Islet precursor cell (in vitro differentiated cells): ENCODE results near the gene CREBBP.
A peak's percentile ranks its signal among the peaks of the same experiment; 100 is the strongest.
"Not testable (repeated sequence)": the region's sequence is repeated elsewhere in the genome, so short reads cannot be mapped to it uniquely, and the experiment has no call there.

ENCODE experiments used
- DNase-seq: peaks from one replicate; pipeline ENCODE4 v3.0.0-alpha.2; 2018

CREBBP gene

DNA sequence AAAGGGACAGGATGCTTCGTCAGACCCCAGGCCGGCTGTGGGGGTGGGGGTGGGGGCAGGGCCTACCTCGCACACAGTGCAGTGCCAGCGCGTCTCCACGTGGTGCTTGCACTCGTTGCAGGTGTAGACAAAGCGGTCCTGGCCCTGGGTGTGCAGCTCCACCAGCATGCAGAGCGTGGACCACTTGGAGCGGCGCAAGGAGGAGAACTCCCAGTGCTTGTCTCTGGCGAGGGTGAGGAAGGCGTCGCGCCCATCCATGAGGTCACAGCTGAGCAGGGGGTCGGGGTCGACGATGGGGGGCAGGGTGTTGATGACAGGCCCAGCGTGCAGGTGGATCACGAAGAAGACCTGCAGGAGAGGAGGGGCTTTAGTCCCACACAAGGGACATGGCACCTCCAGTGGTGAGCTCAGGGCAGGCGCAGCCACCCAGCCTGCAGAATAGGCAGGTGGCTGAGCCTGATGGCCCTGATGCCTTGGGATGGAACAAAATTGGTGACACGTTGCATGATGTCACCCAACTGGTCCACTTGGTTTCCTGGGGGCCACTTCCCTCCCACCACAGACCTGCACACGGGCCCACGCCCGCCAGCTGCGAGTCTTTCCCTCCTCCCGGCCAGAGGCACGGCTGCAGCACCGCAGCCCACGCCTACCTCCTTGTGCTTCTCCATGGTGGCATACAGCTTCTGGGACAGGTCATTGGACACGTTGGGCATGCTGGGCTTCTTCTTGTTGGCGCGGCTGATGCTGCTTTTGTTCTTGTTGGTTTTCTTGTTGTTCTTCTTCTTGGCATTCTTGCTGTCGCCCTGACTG, 149.2 kb downstream of the CREBBP start:
- DNase-seq: no peak

DNA sequence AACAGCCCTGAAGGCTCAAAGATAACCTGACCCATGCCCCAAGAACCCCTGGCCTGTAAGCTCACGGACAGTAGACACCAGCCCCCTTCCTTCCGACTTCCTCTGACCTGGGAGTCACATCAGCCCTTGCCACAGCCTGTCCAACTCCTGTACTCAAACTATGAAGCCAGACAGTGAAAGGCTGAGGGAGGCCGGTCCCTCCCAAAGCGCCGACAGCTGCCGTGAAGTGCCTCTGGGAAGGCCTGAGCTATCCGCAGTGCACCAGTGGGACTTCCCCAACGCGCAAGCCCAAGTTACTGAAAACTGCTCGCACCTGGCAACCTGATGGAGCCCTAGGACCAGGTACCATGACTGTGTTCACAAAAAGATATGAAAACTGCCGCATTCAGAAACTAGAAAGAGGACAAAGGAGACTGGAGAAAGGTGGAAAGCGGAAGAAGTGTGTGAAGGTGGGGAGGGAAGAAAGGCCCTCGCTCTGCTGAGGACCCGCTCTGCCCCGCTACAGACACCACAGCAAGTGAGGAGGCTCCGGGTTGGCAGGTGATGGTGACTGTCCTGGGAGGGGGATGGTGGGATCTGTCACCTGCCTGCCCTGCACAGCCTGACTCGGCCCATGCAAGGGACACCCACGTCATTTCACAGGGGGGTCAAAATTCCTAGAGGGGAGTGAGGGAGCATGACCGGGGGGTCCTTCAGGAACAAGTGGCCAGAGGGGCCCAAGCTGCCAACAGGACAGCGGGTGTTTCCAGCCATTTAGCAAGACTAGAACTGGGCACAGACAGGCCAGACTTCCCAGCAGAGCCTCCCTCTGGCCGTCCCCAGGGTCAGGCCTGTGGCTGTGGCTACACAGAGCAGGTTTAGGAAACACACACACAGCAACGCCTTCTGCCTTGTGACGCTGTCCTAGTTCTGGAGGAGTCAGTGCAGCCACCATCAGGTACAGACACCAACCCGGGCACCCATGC, 150.1 kb downstream of the CREBBP start:
- no peak for DNase-seq

DNA sequence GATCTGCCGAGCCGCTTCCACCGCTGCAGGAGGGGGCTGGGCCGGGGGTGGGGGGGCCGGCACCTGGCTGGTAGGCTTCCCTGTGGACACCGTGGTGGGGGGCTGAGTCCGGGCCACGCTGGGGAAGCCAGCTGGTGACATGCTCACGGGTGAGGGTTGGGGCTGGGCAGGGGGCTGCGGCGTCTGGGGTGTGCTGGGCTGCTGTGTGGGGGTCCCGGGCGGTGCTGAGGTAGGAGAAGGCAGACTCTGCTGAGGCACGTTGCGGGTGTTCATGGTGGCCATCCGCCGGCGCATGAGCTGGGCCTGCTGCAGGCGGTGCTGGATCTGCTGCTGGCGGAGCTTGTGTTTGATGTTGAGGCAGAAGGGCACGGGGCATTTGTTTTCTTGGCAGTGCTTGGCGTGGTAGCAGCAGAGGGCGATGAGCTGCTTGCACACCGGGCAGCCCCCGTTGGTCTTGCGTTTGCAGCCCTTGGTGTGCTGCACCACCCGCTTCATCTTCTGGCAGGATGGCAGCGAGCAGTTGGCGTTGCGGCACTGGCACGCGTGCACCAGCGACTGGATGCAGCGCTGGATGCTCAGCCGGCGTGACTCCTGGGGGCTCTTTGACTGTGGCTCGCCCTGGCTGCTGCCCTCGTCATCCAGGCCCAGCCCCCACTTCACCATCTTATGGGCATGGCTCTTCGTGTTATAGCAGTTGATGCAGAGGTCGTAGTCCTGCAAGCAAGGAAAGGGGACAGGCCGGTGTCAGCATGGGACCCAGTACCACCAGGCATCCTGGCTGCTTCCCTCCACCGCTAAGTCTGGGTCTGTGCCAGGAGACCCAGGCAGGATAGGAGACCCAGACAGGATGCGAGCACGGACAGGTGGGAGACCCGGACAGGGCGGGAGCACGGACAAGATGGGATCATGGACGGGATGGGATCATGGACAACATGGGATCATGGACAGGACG, 151.1 kb downstream of the CREBBP start:
- DNase-seq: no peak

DNA sequence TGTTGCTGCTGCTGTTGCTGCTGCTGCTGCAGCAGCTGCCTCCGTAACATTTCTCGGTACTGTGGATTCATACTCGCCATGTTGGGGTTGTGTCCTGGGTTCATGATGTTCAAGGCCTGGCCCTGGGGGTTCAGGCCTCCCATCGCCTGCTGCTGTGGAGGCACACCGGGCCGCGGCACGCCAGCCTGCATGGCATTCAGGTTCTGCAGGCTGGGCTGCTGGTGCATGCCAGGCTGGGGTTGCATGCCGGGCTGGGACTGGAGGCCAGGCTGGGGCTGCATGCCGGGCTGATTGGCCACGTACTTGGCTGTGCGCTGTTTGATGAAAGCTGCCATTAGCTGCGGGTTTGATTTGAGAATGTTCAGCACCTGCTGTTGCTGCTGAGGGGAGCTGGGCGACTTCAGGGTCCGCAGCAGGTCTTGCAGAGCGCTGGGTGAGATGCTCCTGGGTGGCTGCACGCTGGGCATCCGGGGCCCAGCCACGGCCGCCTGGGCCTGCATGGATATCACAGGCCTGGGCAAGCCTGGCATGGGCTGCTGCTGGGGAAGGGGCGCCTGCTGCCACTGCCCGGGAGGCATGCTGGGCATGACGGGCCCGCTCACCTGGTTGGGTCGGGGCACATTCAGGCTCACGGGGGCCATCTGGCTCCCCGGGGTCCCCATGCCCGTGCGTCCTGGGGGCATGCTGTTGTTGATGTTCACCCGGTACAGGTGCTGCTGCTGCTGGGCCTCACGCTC, 151.9 kb downstream of the CREBBP start:
- DNase-seq: no peak

DNA sequence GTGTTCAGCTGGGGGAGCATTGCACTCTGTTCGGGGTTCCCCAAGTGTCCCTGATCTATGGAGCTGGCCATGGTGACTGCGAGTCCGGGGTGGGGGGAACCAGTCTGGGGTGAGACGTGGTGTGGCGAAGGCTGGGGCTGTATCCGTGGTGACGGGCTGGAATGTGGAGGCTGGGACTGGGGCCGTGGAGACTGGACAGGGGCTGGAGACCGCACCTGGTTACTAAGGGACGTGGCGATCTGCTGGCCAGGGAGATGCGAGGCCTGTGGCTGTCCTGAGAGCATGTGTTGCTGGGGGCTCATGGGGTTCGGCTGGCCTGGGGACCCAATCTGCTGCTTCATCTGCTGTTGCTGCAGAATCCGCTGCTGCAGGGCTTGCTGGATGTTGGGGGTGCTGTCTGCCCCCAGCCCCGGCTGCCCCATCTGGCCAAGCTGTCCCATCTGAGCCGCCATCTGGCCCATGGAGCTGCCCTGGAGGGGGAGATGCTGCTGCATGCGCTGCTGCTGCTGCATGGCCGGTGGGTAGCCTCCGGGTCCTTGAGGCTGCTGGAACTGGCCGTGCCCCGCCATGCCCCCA, 152.6 kb downstream of the CREBBP start:
- no peak for DNase-seq

DNA sequence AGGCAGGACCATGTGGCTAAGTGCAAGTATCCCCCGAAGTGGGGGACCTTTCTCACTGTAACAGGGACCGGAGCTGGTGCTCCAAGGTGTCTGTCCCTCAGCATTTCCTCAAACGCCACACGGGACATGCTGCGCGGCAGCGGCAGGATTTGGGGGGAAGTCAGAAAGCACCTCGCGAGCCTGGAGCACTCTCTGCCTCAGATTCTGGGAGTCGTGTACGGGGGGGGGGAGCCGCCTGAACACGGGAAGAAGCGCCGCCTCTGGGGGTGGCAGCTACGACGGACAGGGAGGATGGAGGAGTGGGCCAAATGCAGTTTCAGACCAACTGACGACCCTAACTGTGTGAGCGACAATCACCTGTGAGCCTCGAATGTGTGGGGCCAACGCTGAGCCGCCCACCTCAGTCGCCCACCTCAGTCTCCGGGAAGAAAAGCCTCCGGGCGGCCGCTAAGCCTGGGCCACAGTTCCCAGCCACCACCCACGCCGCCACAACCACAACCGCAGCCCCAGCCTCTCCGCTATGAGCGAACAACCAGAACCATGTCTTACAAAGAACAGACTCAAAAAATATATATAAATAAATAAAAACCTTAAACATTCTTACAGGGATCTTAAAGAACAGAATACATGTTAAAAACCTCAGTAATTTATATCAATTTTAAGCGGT, 154.4 kb downstream of the CREBBP start:
- DNase-seq: no peak

DNA sequence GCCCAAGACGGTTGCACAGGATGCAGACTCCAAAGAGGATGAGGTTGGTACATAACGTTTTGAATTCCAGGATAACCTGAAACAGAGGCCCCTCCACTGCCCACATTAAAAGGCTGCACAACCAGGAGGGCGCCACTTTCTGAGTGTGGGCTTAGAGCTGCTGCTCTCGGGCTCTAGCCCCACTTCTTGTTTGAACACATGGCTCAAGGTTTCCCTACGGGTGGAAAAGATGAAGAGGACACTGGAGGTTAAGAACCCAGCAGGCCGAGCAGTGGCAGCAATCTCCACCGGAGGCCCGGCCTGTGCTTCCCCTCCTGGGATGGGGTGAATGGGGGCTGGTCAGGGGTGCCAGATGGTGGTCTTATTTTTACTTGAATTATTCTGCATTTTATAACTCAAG, 155.2 kb downstream of the CREBBP start:
- no peak for DNase-seq

DNA sequence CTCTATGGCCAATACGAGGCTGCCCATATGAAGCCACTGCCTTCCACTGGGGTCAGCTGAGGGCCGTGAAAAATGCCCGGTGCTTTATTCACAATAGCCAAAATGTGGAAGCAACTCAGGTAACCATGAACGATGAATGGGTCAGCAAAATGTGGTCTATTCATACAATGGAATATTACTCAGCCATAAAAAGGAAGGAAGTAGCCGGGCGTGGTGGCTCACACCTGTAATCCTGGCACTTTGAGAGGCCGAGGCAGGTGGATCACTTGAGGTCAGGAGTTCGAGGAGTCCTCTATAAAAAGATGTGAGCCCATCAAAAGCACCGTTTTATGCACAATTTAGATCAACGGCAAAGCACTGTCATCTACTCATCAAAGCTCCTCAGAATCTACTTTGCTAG, 158.0 kb downstream of the CREBBP start:
- no peak for DNase-seq

DNA sequence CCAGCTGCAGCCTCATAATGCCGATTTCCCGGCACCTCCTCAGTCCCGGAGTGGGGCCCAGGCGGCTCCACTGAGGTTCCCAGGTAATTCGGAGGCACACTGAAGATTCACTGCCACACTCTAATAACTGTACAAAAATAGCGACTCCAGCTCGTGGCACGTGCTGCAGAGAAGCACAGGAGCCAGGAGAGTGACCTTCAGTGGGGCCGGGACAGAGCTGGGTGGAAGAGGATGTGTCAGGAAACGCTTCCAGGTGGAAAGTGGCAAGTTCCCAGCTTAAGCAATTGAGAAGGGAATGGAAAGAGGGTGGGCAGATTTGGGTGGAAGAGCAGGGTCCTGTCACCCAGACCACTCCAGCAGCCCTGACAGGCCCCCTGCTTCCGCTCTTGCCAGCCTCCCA, 160.1 kb downstream of the CREBBP start:
- DNase-seq: no peak

DNA sequence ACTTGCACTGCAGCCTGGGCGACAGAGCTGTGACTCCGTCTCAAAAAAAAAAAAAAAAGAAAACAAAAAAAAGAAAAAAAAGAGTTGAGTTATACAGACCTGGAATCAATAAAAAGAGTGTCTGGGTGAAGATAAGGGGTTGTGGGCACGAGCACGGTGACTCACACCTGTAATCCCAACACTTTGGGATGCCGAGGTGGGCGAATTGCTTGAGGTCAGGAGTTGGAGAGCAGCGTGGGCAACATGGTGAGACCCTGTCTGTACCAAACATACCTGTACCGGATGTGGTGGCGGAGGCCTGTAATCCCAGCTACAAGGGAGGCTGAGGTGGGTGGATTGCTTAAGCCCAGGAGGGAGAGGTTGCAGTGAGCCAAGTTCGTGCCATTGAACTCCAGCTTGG, 161.9 kb downstream of the CREBBP start:
- DNase-seq: no peak

DNA sequence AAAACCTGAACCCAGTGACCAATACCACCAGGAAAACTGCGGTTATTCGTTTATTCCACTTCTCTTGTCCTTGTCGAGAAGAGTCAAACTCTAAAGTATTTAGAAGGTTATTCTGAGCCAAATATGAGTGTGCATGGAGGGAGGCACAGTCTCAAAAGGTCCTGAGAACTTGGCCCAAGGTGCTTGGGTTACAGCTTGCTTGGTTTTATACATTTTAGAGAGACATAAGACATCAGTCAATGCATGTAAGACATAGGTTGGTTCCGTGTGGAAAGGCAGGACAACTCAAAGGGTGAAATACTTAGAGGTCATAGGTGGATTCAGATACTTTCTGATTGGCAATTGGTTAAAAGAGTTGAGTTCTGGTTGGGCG, 162.5 kb downstream of the CREBBP start:
- DNase-seq: no peak

DNA sequence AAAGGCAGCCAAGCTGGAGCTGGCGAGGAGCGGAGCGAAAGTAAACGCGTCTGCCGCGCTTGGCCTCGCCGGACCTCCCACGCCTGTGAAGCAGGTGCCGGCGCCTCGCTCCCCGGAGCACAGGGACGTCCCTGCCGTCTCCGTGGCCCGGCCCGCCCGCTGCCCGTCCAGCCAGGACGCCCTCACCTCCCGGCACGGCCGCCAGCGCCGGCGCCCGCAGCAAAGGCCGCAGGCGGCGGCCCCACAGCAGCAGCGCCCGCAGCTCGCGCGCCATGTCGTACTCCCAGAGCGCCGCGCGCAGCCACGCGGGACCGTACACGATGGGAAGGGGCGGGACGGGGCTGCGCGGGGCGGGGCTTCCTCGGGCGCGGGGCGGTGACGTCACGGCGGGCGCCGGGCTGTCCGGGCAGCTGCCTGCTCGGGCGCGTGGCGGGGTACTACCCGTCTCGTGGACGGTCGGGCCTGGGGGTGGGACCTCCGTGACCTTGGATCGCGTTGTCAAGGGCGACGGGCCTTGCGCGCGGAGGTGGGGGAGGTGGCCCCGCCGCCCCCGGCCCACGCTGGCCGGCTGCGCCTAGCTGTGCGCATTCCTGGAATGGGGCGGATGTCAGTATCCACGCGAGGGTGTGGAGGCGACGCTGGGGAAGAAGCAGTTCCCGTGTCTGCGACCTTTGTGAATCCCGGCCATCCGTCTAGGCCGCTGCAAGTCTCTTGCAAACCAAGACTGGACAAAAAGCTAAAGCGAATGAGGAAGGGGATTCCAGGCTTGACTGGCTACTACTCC, 163.1 kb downstream of the CREBBP start, which contains the start of gene TRAP1:
Gene TRAP1 (minus strand): TSS at position 290 of the 784 bp plus-strand sequence. CDS start 16 bp downstream, at position 274.
- DNase-seq: peak; percentile 88

DNA sequence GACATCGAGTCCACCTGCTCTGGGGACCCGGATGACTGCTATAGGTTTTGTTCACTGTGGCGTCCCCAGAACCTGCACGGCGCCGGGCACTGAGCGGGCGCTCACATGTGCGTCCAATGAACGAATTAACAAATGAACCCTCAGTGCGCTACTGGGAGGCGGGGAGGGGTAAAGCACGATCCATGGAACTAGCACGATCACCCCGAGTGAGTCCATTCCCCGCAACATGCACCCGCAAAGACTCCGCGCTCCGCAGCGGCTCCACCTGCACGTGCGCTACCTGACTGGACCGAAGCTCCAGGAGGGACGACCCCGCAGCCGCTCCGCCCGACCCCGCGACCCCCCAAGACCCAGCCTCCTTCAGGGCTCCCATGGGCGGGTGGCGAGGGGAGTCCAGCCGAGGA, 163.7 kb downstream of the CREBBP start:
- DNase-seq: no peak

DNA sequence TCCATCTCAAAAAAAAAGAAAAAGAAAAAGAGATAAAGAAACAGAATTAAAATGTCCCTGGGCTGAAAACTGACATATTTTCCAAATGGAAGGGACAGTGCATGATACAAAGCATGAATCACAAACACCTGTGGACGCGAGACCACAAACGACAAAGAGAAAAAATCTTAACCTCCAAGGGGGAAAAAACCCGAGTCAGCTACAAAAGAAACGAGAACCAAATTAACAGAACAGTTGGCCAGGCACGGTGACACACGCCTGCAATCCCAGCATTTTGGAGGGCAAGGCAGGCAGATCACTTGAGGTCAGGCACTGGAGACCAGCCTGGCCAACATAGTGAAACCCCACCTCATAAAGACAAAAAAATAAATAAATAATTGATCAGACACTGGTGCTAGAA, 165.1 kb downstream of the CREBBP start:
- DNase-seq: no peak

DNA sequence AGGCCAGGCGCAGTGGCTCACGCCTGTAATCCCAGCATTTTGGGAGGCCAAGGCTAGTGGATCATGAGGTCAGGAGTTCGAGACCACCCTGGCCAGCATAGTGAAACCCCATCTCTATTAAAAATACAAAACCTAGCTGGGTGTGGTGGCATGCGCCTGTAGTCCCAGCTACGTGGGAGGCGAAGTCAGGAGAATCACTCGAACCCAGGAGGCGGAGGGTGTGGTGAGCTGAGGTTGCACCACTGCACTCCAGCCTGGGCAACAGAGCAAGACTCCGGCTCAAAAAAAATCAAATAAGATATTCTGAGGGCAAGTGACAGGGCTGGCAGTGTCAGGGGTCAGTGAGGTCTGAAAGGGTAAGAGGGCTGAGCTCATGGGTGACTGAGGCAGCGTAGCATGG, 166.1 kb downstream of the CREBBP start:
- not testable (repeated sequence) for DNase-seq

DNA sequence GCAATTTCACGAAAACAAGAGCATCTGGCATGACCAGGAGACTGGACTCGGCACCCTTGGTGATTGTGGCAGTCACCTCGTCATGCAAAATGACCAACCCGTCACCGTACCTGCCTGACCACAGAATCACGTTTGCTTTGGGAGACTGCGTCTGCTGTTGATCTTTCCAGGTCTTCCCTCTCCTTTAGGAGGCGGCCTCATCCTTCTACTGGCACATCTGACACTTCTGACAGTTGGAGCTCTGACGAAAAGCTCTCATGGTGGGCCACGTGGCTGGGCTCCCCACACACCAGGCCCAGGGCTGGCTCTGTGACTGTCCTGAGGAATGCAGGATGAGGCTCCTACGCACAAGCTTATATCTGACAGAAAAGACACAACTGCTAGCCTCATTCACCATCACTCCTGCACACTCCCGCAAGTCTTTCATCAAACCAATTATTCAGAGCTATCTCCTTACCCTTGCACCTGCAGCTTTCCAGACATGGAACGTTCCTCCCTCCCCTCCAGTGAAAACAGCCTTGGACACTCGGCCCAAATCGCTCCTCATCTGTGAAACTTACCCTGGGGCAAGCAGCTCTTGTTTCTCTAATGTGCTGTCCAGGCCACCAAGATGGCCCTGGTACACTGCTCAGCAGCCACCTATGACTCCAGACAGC, 166.8 kb downstream of the CREBBP start:
- no peak for DNase-seq

DNA sequence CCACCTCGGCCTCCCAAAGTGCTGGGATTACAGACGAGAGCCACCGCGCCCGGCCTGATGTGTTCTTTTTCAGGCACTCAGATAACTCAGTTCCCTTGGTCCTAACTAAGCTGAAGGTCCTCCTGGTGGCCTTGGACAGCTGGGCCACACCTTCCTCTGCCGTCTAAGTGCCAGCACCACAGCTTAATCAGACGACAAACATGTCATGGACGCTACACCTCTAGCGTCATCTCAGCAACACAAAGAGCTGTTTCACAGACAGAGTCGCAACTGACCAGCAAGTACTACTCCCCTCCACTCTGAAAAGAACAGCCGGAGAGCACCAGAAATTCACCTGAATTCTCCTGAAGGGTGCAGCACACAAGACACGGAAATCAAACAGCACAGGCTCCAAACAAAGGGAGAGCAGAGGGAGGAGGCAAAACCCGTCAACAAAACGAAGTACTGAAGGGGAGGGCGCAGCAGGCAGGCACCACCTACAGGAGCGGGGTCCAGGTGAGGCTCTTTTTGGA, 167.6 kb downstream of the CREBBP start:
- no peak for DNase-seq

DNA sequence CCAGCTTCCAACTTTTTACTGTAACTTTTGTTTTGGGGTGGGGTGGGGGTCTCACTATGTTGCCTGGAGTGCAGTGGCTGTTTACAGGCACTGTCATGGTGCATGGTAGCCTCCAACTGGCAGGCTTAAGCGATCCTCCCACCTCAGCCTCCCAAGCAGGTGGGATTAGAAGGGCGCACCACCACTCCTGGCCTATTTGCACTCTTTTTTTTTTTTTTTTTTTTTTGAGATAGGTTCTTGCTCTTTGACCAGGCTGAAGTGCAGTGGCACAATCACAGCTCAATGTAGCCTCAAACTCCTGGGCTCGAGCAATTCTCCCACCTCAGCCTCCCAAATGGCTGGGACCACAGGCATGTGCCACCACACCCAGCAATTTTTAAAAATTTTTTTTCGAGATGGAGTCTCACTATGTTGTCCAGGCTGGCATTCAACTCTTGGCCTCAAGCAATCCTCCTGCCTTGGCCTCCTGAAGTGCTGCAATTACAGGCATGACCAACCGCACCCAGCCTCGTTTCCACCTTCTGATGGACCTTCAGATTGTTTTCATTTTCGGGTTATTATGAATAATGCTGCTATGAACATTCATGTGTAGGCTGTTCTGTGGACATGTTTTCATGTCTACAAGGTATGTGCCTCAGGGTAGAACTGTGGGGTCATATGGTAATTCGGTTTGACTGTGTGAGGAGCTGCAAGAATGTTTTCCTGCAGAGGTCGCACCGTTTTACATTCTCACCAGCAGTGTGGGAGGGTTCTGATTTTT, 174.1 kb downstream of the CREBBP start:
- no peak for DNase-seq

DNA sequence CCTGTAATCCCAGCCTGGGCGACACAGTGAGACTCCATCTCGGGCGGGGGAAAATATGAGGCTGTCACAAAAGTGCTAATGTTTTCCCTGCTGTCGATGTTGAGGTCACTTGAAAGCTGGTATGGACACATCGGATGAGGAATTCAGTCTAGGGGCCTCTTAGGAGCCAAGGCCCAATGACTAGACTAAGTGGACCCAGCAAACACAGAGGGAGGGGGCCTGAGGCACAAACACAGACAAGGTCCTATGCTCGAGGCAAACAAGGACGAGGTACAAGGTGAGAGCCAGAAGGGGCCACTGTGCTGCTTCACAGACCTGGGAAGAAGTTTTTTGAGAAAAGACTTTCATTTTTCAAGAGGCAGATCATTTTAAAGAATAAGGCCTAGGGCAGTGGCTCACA, 178.4 kb downstream of the CREBBP start:
- DNase-seq: no peak
